Activated CD4-positive, alpha-beta T cell treated with anti-CD3 and anti-CD28 coated beads, Interleukin-2, amount 10 ng/mL, durations not matched to agents 24 days and 14 days (primary cell): ENCODE measurements around the gene APOBEC3G. TPM values are rescaled to one million over a fixed set of nuclear protein-coding genes. Genes with fewer than 3 reads are reported as not detected.
"Not testable (repeated sequence)": the region's sequence is repeated elsewhere in the genome, so short reads cannot be mapped to it uniquely, and the experiment has no call there.

Source experiments
- DNase-seq: peaks from one replicate; pipeline ENCODE4 v3.0.0; 2022
- H3K27ac Mint-ChIP-seq: one replicate; pipeline ENCODE4 v1.8.0; 2022; ENCODE audit warnings: mild to moderate bottlenecking, mixed read lengths
- H3K27me3 Mint-ChIP-seq: one replicate; pipeline ENCODE4 v1.8.0; 2022; ENCODE audit warnings: mixed read lengths
- H3K36me3 Mint-ChIP-seq: one replicate; pipeline ENCODE4 v1.8.0; 2022; ENCODE audit warnings: low read depth, mild to moderate bottlenecking, mixed read lengths
- H3K4me1 Mint-ChIP-seq: one replicate; pipeline ENCODE4 v1.8.0; 2021; ENCODE audit warnings: mixed read lengths
- H3K4me3 Mint-ChIP-seq: one replicate; pipeline ENCODE4 v1.8.0; 2022; ENCODE audit warnings: mild to moderate bottlenecking, moderate library complexity, mixed read lengths
- H3K9me3 Mint-ChIP-seq: one replicate; pipeline ENCODE4 v1.8.0; 2021; ENCODE audit warnings: mixed read lengths
- intact Hi-C: fragments of 100-400 bp; cut with micrococcal nuclease; formaldehyde crosslinking; loops from one replicate; pipeline ENCODE4 v1.15.1; 2023
- total RNA-seq: library from RNA; stranded (reverse); gene quantifications from 2 replicates; pipeline ENCODE4 v1.2.3, GENCODE V29; 2022

Gene APOBEC3G
- total RNA-seq, 1 donor from 2014 or later, result 48.5 TPM

GRCh38 chr22:39077912-39078311 is 837 bp downstream of the APOBEC3G start:
- H3K9me3 Mint-ChIP-seq, intact Hi-C loops, H3K27me3 Mint-ChIP-seq: not testable (repeated sequence)
- DNase-seq, result peak; percentile 61
- H3K36me3 Mint-ChIP-seq, result peaks cover 32% of the 10 kb centered on the region
- peak overlapping the region; percentile 97 for H3K4me3 Mint-ChIP-seq
- H3K27ac Mint-ChIP-seq, result peak overlapping the region; percentile 94
- peaks cover 40% of the 10 kb centered on the region for H3K4me1 Mint-ChIP-seq

DNA sequence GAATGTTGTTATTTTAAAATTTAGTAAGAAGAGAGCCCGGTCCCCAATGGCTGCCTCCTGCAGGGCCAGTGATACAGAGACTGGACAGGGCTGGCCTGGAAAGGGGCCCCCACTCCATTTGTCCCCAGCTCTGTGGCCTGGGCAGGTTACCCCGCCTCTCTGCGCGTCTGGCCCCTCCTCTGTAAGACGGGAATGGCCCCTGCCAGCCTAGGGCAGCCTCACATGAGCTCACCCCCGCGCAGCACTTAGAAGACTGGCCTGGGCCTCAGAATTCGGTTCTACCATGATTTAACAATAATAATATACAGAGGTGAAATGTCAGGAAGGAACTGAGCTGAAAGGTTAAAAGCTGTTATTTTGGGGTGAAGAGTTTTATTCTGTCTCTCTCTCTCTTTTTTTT is 1.3 kb downstream of the APOBEC3G start:
- Mint-ChIP-seq H3K4me1 (peaks cover 40% of the 10 kb centered on the region), H3K36me3 (peaks cover 35% of the 10 kb centered on the region), H3K27ac (peak overlapping the region; percentile 94), H3K9me3 (no peaks in the 10 kb centered on the region), H3K4me3 (peak overlapping the region; percentile 97), H3K27me3 (no peaks in the 10 kb centered on the region)
- DNase-seq, result no peak
- intact Hi-C loops, result no loop called here

GRCh38 chr22:39079054-39079637 is 2.1 kb downstream of the APOBEC3G start:
- H3K9me3 Mint-ChIP-seq, intact Hi-C loops, DNase-seq, H3K27ac Mint-ChIP-seq, H3K27me3 Mint-ChIP-seq: not testable (repeated sequence)
- peak overlapping the region; percentile 97 for H3K4me3 Mint-ChIP-seq
- H3K36me3 Mint-ChIP-seq, result peaks cover 36% of the 10 kb centered on the region
- H3K4me1 Mint-ChIP-seq, result peaks cover 40% of the 10 kb centered on the region

DNA sequence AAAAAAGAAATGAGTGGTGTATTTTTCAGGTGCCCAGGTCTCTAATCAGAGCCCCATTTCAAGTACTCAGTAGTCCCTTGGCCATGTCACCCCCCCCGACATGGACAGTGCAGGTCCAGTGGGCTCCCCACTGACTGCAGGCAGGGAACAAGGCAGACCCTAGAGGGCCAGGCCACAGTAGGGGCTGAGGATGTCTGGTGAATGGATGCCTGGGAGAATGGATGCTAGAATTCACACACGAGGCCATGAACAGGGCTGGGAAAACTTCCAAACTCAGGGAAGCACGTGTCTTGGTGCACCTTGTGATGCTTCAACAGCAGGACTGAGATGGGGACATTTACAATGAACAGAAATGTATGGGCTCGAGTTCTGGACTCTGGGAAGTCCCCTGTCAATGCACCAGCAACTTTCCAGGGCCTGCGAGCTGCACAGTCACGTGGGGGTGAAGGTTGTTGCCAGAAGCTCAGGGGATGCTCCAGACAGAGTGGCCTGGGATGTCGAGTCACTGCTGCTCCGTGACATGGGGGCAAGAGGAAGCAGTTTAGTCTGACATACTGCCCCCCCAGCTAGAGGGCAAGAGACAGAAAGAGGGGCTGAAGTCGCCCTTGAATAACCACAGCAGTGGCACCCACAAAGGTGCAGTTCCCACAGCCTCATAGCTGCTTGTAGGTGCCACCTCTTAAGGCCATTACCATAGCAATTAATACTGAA is 3.1 kb downstream of the APOBEC3G start:
- intact Hi-C loops, result no loop called here
- Mint-ChIP-seq H3K4me3 (peak overlapping the region; percentile 37), H3K27ac (peak overlapping the region; percentile 76)

GRCh38 chr22:39081016-39081415 is 3.9 kb downstream of the APOBEC3G start:
- Mint-ChIP-seq H3K9me3 (no peaks in the 10 kb centered on the region), H3K27me3 (no peaks in the 10 kb centered on the region), H3K4me3 (peak overlapping the region; percentile 54), H3K27ac (peak overlapping the region; percentile 84), H3K36me3 (peaks cover 39% of the 10 kb centered on the region), H3K4me1 (peaks cover 42% of the 10 kb centered on the region)
- intact Hi-C loops, result no loop called here
- no peak for DNase-seq

More for the DNA sequence above, 3.1 kb downstream of the APOBEC3G start:
- DNase-seq, result no peak
- H3K9me3 Mint-ChIP-seq, result no peaks in the 10 kb centered on the region
- peaks cover 36% of the 10 kb centered on the region for H3K36me3 Mint-ChIP-seq
- H3K4me1 Mint-ChIP-seq, result peaks cover 42% of the 10 kb centered on the region
- no peaks in the 10 kb centered on the region for H3K27me3 Mint-ChIP-seq

- Mint-ChIP-seq H3K4me1 (peaks cover 42% of the 10 kb centered on the region), H3K27me3 (no peaks in the 10 kb centered on the region), H3K4me3 (peak overlapping the region; percentile 54), H3K36me3 (peaks cover 44% of the 10 kb centered on the region), H3K9me3 (no peaks in the 10 kb centered on the region), H3K27ac (peak overlapping the region; percentile 84)
- intact Hi-C loops, result no loop called here
- DNase-seq, result no peak
Observed at GRCh38 chr22:39081598-39081997, 4.5 kb downstream of the APOBEC3G start.

DNA sequence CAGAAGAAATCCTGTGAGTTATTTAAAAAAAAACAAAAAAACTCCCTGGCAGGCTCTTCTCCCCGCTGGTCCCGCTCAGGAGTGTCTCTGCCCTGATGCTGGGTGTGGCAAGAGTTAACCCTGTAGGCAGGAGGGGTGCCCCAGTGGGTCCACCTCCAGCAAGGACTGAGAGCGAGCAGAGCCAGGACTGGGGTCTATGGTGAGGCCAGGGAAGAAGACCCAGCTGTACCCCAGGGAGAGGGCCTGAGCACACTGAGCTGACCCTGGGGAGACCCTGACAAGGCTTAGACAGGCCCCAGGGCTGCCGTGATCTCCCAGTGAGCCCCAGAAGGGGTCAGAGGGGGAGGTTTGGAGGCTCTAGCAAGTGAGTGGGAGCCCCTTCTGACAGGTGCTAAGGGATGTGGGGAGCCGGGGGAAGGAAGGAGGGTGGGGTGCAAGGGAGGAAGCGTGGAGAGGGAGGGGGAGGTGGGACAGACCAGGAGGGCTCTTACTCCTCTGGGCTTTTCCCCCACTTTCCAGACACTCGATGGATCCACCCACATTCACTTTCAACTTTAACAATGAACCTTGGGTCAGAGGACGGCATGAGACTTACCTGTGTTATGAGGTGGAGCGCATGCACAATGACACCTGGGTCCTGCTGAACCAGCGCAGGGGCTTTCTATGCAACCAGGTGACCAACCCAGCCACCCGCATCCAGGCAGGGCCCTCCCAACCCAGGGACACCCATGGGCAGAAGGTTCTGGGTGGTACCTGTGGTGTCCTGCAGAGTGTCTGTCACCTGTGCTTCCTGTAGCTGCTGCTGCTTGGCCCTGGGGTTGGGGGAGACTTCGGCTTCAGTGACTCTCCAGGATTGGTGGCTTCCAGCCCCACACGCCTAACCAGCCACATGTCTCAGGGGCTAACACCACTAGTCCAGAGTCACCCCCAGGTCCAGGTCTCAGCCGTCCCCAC is 6.4 kb downstream of the APOBEC3G start:
- DNase-seq, result no peak
- no peaks in the 10 kb centered on the region for H3K27me3 Mint-ChIP-seq
- H3K9me3 Mint-ChIP-seq, result no peaks in the 10 kb centered on the region
- peaks cover 45% of the 10 kb centered on the region for H3K36me3 Mint-ChIP-seq
- peaks cover 43% of the 10 kb centered on the region for H3K4me1 Mint-ChIP-seq
- no peak overlapping the region for H3K4me3 Mint-ChIP-seq
- peak overlapping the region; percentile 37 for H3K27ac Mint-ChIP-seq
- intact Hi-C loops, result no loop called here

GRCh38 chr22:39084666-39085065 is 7.6 kb downstream of the APOBEC3G start:
- no peak overlapping the region for H3K4me3 Mint-ChIP-seq
- H3K27ac Mint-ChIP-seq, result no peak overlapping the region
- H3K27me3 Mint-ChIP-seq, result no peaks in the 10 kb centered on the region
- peaks cover 53% of the 10 kb centered on the region for H3K4me1 Mint-ChIP-seq
- intact Hi-C loops, result no loop called here
- no peaks in the 10 kb centered on the region for H3K9me3 Mint-ChIP-seq
- peaks cover 42% of the 10 kb centered on the region for H3K36me3 Mint-ChIP-seq
- no peak for DNase-seq

DNA sequence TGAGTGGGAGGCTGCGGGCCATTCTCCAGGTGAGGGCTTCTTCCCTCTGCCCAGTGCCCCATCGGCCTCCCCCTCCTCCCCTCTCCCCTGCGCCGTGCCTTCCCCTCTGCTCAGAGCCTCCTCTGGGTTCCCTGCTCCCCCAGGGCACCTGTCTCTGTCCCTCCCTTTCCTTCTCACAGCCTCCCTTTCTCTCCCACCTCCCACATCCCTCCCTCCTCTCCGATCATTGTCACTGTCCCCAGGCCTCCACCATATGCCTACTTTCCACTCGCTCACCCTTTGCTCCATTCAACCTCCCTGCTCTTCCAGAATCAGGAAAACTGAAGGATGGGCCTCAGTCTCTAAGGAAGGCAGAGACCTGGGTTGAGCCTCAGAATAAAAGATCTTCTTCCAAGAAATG is 10.0 kb downstream of the APOBEC3G start:
- Mint-ChIP-seq H3K36me3 (peaks cover 22% of the 10 kb centered on the region), H3K9me3 (no peaks in the 10 kb centered on the region), H3K27ac (peak overlapping the region; percentile 74), H3K4me1 (peaks cover 57% of the 10 kb centered on the region), H3K4me3 (peak overlapping the region; percentile 14), H3K27me3 (no peaks in the 10 kb centered on the region)
- intact Hi-C loops, result no loop called here
- DNase-seq, result no peak

DNA sequence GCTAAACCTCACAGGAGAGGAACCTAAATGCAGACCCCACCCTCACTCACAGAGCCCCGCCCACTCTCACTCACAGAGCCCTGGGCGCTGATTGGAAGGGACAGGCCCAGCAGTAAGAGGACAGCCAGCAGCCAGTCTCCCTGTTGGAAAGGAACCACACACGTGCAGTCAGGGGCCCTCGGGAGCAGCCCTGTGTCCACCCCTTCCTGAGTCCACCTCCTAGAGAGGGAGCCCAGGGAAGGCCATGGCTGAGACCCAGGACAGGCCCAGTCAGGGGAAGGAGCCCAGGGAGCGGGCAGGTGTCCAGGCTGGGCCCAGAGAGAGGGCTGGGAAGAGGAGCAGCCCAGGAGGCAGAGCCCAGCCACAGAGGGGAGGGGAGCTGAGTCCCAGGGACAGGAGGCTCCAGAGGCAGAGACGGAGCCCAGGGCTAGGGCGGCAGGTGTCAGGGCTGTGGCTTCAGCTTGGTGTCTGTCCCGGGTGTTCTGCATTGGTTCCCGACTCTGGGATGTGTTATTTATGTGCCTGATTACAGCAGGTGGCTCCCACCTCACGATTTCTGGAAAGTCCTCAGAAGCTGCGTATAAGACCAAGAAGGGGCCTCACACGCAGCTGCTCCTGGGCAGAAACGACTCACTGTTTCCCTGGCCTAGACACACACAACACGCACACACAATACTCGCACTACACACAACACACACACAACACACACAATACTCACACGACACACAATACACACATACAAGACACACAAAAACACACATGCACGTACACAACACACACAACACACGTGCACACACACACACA is 11.0 kb downstream of the APOBEC3G start:
- Mint-ChIP-seq H3K9me3 (no peaks in the 10 kb centered on the region), H3K36me3 (peaks cover 16% of the 10 kb centered on the region), H3K27ac (peak overlapping the region; percentile 82), H3K4me3 (peak overlapping the region; percentile 30), H3K27me3 (no peaks in the 10 kb centered on the region), H3K4me1 (peaks cover 66% of the 10 kb centered on the region)
- intact Hi-C loops, result no loop called here
- DNase-seq, result peak; percentile 65

- Mint-ChIP-seq H3K27ac (peak overlapping the region; percentile 63), H3K36me3 (peaks cover 12% of the 10 kb centered on the region), H3K27me3 (no peaks in the 10 kb centered on the region), H3K4me3 (no peak overlapping the region), H3K4me1 (peaks cover 69% of the 10 kb centered on the region), H3K9me3 (no peaks in the 10 kb centered on the region)
- no peak for DNase-seq
- intact Hi-C loops, result no loop called here
Observed at GRCh38 chr22:39088685-39089032, 11.6 kb downstream of the APOBEC3G start.

DNA sequence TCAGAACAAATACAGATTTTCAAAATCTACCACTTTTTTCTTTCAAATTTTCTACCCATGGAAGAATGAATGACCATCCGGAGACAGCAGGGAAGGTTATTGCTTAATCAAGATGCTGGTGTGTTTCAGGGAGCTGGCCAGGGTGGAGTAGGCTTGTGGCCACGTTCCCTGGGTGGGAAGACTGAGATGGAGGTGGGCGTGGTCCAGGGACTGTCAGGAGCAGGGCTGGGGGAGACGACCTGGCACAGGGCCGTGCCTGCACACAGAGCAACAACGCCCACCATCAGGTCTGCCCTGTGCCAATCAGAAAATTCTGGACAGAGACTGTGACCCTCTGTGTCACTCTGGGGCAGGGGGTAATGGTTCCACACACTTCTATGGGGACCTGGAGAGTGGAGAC is 12.9 kb downstream of the APOBEC3G start:
- Mint-ChIP-seq H3K9me3 (no peaks in the 10 kb centered on the region), H3K27ac (peak overlapping the region; percentile 96), H3K36me3 (peaks cover 13% of the 10 kb centered on the region), H3K27me3 (no peaks in the 10 kb centered on the region), H3K4me1 (peaks cover 76% of the 10 kb centered on the region), H3K4me3 (peak overlapping the region; percentile 66)
- intact Hi-C loops, result loop anchor here (1.0 to 2.0 kb wide), 3 partner anchors 9 to 219 kb away; no protein-coding TSS in a partner anchor
- no peak for DNase-seq

GRCh38 chr22:39090426-39091064 is 13.5 kb downstream of the APOBEC3G start:
- Mint-ChIP-seq H3K4me1 (peaks cover 78% of the 10 kb centered on the region), H3K4me3 (peak overlapping the region; percentile 66), H3K27me3 (no peaks in the 10 kb centered on the region), H3K9me3 (no peaks in the 10 kb centered on the region), H3K27ac (peak overlapping the region; percentile 96), H3K36me3 (peaks cover 13% of the 10 kb centered on the region)
- intact Hi-C loops, result loop anchor here (1.0 to 2.0 kb wide), 3 partner anchors 9 to 220 kb away; no protein-coding TSS in a partner anchor
- peak; percentile 94 for DNase-seq
